SHP77 treated with DMSO at 0.1 percent for 48 hours (cell line): ENCODE measurements around the gene SEPTIN12.

Experiments used
- DNase-seq: peaks from one replicate; lab custom pipeline; 2025; lab: John Stamatoyannopoulos, UW

SEPTIN12 gene

GRCh38 chr16:4787627-4788482 is at the start of gene SEPTIN12:
SEPTIN12 (minus strand) TSS chr16:4788345; CDS start chr16:4787645, 700 bp downstream.
- peak; percentile 8 for DNase-seq

- no peak for DNase-seq
Measured at GRCh38 chr16:4836727-4837126, 48.6 kb upstream of the SEPTIN12 start.

GRCh38 chr16:4833584-4833983 is 45.4 kb upstream of the SEPTIN12 start:
- DNase-seq, result no peak

GRCh38 chr16:4832698-4833343 is 44.7 kb upstream of the SEPTIN12 start:
- DNase-seq, result no peak

GRCh38 chr16:4831616-4832015 is 43.5 kb upstream of the SEPTIN12 start:
- DNase-seq, result no peak

- DNase-seq, result no peak
Measured at GRCh38 chr16:4830408-4830807, 42.3 kb upstream of the SEPTIN12 start.

- DNase-seq, result no peak
Measured at GRCh38 chr16:4828567-4829321, 40.6 kb upstream of the SEPTIN12 start.

- DNase-seq, result no peak
Measured at GRCh38 chr16:4826980-4827379, 38.8 kb upstream of the SEPTIN12 start.

GRCh38 chr16:4826526-4826925 is 38.4 kb upstream of the SEPTIN12 start:
- no peak for DNase-seq

GRCh38 chr16:4825196-4825595 is 37.1 kb upstream of the SEPTIN12 start:
- DNase-seq, result no peak

GRCh38 chr16:4820652-4821051 is 32.5 kb upstream of the SEPTIN12 start:
- no peak for DNase-seq

GRCh38 chr16:4814542-4815173 is 26.5 kb upstream of the SEPTIN12 start:
- DNase-seq, result no peak

GRCh38 chr16:4814046-4814445 is 25.9 kb upstream of the SEPTIN12 start:
- DNase-seq, result no peak

- no peak for DNase-seq
Measured at GRCh38 chr16:4813251-4814003, 25.3 kb upstream of the SEPTIN12 start.

- DNase-seq, result no peak
Measured at GRCh38 chr16:4811773-4812172, 23.6 kb upstream of the SEPTIN12 start.

- no peak for DNase-seq
Measured at GRCh38 chr16:4811242-4811641, 23.1 kb upstream of the SEPTIN12 start.

GRCh38 chr16:4806280-4806679 is 18.1 kb upstream of the SEPTIN12 start:
- no peak for DNase-seq

- DNase-seq, result no peak
Measured at GRCh38 chr16:4805231-4805630, 17.1 kb upstream of the SEPTIN12 start.

- no peak for DNase-seq
Measured at GRCh38 chr16:4803898-4804762, 16.0 kb upstream of the SEPTIN12 start.

GRCh38 chr16:4803401-4803844 is 15.3 kb upstream of the SEPTIN12 start:
- DNase-seq, result no peak
